Hepatocyte (in vitro differentiated cells): ENCODE data around the gene PTPN12.

Source experiments
- EZH2 ChIP-seq: fragments of 200-600 bp; sonication (generic); IDR thresholded peaks from 2 replicates; pipeline ENCODE4 v1.6.1; 2016; ENCODE audit warnings: antibody characterized with exemption, mild to moderate bottlenecking, borderline replicate concordance
- TF ChIP-seq, protein P1 (sequence below): fragments of 200-600 bp; sonication (generic); IDR thresholded peaks from 2 replicates; pipeline ENCODE4 v1.5.1; 2016; ENCODE audit warnings: antibody characterized with exemption, mild to moderate bottlenecking; ENCODE audit not compliant: poor library complexity

DNA sequence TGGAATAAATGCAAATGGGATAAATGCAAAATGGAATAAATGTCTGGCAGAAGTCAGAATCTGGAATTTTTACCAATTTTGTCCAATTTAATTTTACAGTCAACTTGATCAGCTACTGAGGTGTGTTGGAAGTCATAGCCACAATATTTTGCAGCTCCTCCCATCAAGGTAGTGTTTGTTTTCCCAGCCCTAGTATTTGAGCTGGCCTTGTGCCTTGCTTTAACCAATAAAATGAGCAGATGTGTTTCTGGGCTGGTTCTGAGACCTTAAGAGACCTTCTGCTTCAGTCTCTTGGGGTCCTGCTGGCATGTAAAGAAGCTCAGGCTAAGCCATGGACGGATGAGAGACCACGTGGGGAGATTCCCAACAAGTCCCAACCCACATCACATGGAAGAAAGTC lies 116.5 kb downstream of the PTPN12 start:
- TF ChIP-seq, protein P1, sequence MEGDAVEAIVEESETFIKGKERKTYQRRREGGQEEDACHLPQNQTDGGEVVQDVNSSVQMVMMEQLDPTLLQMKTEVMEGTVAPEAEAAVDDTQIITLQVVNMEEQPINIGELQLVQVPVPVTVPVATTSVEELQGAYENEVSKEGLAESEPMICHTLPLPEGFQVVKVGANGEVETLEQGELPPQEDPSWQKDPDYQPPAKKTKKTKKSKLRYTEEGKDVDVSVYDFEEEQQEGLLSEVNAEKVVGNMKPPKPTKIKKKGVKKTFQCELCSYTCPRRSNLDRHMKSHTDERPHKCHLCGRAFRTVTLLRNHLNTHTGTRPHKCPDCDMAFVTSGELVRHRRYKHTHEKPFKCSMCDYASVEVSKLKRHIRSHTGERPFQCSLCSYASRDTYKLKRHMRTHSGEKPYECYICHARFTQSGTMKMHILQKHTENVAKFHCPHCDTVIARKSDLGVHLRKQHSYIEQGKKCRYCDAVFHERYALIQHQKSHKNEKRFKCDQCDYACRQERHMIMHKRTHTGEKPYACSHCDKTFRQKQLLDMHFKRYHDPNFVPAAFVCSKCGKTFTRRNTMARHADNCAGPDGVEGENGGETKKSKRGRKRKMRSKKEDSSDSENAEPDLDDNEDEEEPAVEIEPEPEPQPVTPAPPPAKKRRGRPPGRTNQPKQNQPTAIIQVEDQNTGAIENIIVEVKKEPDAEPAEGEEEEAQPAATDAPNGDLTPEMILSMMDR = no peak
- TF ChIP-seq EZH2 = no peak
